Measurements from ENCODE around the gene MAPK9. TPM values are rescaled to one million over a fixed set of nuclear protein-coding genes. Genes with fewer than 3 reads are reported as not detected.

MAPK9 gene
- total RNA-seq, 6 experiments from 2014 or later = 14.4 to 18.6 (median 15.6) TPM

GRCh38 chr5:180338001-180338707, 46.3 kb upstream of the MAPK9 start:
- H3K27me3 ChIP-seq = no peaks in the 10 kb centered on the region
- WGBS (ENCODE audit: insufficient coverage, low coverage, low lambda C conversion rate, missing lambda C conversion rate) = 77% methylated on average over 11 of the region's 22 CpGs
- intact Hi-C loops (cut with DNase I) = no loop called here
- ATAC-seq = no peak
- DNase-seq = no peak
- no peak overlapping the region for H3K27ac ChIP-seq
- no peaks in the 10 kb centered on the region for H3K36me3 ChIP-seq
- no peak overlapping the region for H3K4me3 ChIP-seq
- TF ChIP-seq POLR2A (IDR thresholded peaks at IDR 0.05) = no peak
- TF ChIP-seq CTCF (IDR thresholded peaks at IDR 0.05) = no peak
- no peaks in the 10 kb centered on the region for H3K4me1 ChIP-seq
- no peaks in the 10 kb centered on the region for H3K9me3 ChIP-seq

DNA sequence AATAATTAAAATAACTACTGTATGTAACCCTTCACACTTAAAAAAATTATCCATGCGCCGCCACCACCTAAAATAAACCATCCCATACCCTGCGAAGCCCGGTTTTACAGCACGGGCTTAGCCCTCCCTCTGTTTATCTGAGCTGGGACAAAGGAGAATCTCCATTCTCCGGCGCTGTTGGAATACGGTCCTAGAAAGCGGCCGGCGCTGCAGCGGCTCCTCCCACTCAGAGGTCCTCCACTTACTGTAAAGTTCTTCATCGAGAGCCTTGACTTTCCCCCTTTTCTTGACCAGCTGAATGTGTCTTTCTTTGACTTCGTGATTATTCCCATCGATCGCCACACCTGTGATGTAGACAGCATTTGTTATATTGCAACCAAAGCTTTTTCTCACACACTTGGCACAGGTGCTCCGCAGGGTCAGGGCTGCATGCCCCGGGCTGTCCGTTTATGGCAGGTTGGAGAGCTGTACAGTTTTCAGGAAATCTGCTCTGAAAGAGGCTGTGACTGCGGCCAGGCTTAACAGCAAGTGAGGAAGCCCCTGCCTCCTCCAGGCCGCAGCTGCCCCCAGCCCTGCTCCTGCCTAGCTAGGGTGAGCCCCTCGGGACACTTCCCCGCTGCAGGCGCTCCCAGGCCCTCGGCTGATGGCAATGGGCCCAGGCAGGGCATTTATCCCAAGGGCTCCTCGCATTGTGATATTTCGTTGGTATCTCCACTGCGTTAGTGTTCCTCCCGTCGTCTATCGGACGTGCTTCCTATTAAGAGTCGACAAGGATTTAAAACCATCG, 44.5 kb upstream of the MAPK9 start:
- H3K36me3 ChIP-seq = no peaks in the 10 kb centered on the region
- no peak for ATAC-seq
- H3K4me1 ChIP-seq = no peaks in the 10 kb centered on the region
- no peak for DNase-seq
- no peaks in the 10 kb centered on the region for H3K9me3 ChIP-seq
- intact Hi-C loops (cut with DNase I) = no loop called here
- WGBS (ENCODE audit: insufficient coverage, low coverage, low lambda C conversion rate, missing lambda C conversion rate) = 88% methylated on average over 24 of the region's 34 CpGs
- TF ChIP-seq POLR2A (IDR thresholded peaks at IDR 0.05) = no peak
- no peak for TF ChIP-seq CTCF (IDR thresholded peaks at IDR 0.05)
- no peaks in the 10 kb centered on the region for H3K27me3 ChIP-seq
- H3K4me3 ChIP-seq = no peak overlapping the region
- H3K27ac ChIP-seq = no peak overlapping the region

GRCh38 chr5:180335614-180336233, 43.8 kb upstream of the MAPK9 start:
- Histone ChIP-seq H3K9me3 (no peaks in the 10 kb centered on the region), H3K27ac (no peak overlapping the region), H3K27me3 (no peaks in the 10 kb centered on the region), H3K4me1 (no peaks in the 10 kb centered on the region), H3K36me3 (no peaks in the 10 kb centered on the region), H3K4me3 (no peak overlapping the region)
- TF ChIP-seq CTCF (IDR thresholded peaks at IDR 0.05) (no peak), POLR2A (IDR thresholded peaks at IDR 0.05) (no peak)
- 83% methylated on average over 9 of the region's 19 CpGs for WGBS (ENCODE audit: insufficient coverage, low coverage, low lambda C conversion rate, missing lambda C conversion rate)
- no peak for DNase-seq
- no peak for ATAC-seq
- intact Hi-C loops (cut with DNase I) = no loop called here

- no peak for TF ChIP-seq CTCF (IDR thresholded peaks at IDR 0.05)
- intact Hi-C loops (cut with DNase I) = no loop called here
- no peak for ATAC-seq
- Histone ChIP-seq H3K4me3 (no peak overlapping the region), H3K9me3 (no peaks in the 10 kb centered on the region), H3K27ac (no peak overlapping the region), H3K27me3 (no peaks in the 10 kb centered on the region), H3K36me3 (no peaks in the 10 kb centered on the region), H3K4me1 (no peaks in the 10 kb centered on the region)
- DNase-seq = no peak
- 82% methylated on average over 2 of the region's 15 CpGs for WGBS (ENCODE audit: insufficient coverage, low coverage, low lambda C conversion rate, missing lambda C conversion rate)
These were observed 43.1 kb upstream of the MAPK9 start for GRCh38 chr5:180334751-180335613.

Data from right lobe of liver (tissue), 6 donors.